Spleen (tissue), 11 donors: ENCODE measurements around the gene RAD51B. TPM values are rescaled to one million over a fixed set of nuclear protein-coding genes. Genes with fewer than 3 reads are reported as not detected.

Experiments used
- DNase-seq: peaks from one replicate; pipeline ENCODE4 v3.0.0-alpha.2; 2020
- H3K27ac ChIP-seq, 8 donors: fragments of 200-600 bp; sonication (generic) in 7 of 8; 1 replicate in 4 of 8; 2 replicates in 4 of 8; pipeline versions ENCODE4 v1.5.0 to v1.8.0; 2016 to 2021; ENCODE audit warnings: inconsistent platforms in 4 of 8, mild to moderate bottlenecking in 4 of 8, moderate library complexity in 1 of 8
- H3K27me3 ChIP-seq, 7 donors: fragments of 200-600 bp; sonication (generic) in 6 of 7; replicated peaks in 1 of 7; 1 replicate in 4 of 7; 2 replicates in 3 of 7; pipeline versions ENCODE4 v1.5.0 to v1.8.0; 2016 to 2021; ENCODE audit warnings: inconsistent platforms in 3 of 7, mild to moderate bottlenecking in 1 of 7
- H3K36me3 ChIP-seq, 6 donors: fragments of 200-600 bp; sonication (generic) in 5 of 6; 1 replicate in 4 of 6; 2 replicates in 2 of 6; pipeline versions ENCODE4 v1.5.0 to v1.8.0; 2016 to 2021; ENCODE audit warnings: inconsistent platforms in 2 of 6
- H3K4me1 ChIP-seq, 6 donors: fragments of 200-600 bp; sonication (generic) in 5 of 6; 1 replicate in 3 of 6; 2 replicates in 3 of 6; pipeline versions ENCODE4 v1.5.0 to v1.8.0; 2016 to 2021; ENCODE audit warnings: inconsistent platforms in 3 of 6
- H3K4me3 ChIP-seq, 8 donors: fragments of 200-600 bp; sonication (generic) in 7 of 8; 1 replicate in 4 of 8; 2 replicates in 4 of 8; pipeline versions ENCODE4 v1.5.0 to v1.8.0; 2016 to 2021; ENCODE audit warnings: inconsistent platforms in 4 of 8, mild to moderate bottlenecking in 4 of 8, moderate library complexity in 2 of 8
- H3K9me3 ChIP-seq, 8 donors: fragments of 200-600 bp; sonication (generic) in 7 of 8; 1 replicate in 4 of 8; 2 replicates in 4 of 8; pipeline versions ENCODE4 v1.5.0 to v1.8.0; 2016 to 2021; ENCODE audit warnings: inconsistent platforms in 4 of 8
- POLR2A ChIP-seq, 3 donors: fragments of 450-650 bp; IDR thresholded peaks; one replicate each; pipeline ENCODE4 v1.5.1; 2017; ENCODE audit warnings: antibody characterized with exemption in 3 of 3, mild to moderate bottlenecking in 1 of 3
- POLR2AphosphoS5 ChIP-seq, 3 donors: sonication (generic); formaldehyde crosslinking; IDR thresholded peaks; one replicate each; pipeline ENCODE4 v1.5.1; 2017; ENCODE audit warnings: antibody characterized with exemption in 3 of 3
- WGBS, 5 donors: extraction: QIAGEN DNeasy Blood & Tissue Kit in 3 of 5; methylation state at CpG; one replicate each; pipeline versions ENCODE4 v1.1.5 to v1.1.7; 2013 to 2018; 5-methylcytosine and 5-hydroxymethylcytosine counted together
- intact Hi-C: fragments of 100-400 bp; cut with DNase I; formaldehyde crosslinking; loops from one replicate; pipeline ENCODE4 v1.15.0; 2023; ENCODE audit warnings: low total_unique reads
- polyA plus RNA-seq, 3 donors: library from polyadenylated mRNA; stranded (reverse); fragments of 200-250 nt; gene quantifications; one replicate each; pipeline ENCODE4 v1.2.1, GENCODE V29; 2013
- total RNA-seq, 7 donors: library from RNA; depleted of rRNA in 3 of 7; stranded (reverse); fragments of >200 nt in 3 of 7; fragmentation: NEBNext Ultra II Directional in 4 of 7; extraction: Animal tissue kit (Norgen Biotek cat#: 25700) in 4 of 7; gene quantifications; one replicate each; pipeline versions ENCODE4 v1.1.0 to v1.2.1, GENCODE V29; 2016 to 2021
- TF ChIP-seq, protein P1 (sequence below), 11 experiments: fragments of 200-600 bp in 7 of 11; fragments of 450-650 bp in 4 of 11; sonication (generic) in 4 of 11; IDR thresholded peaks in 8 of 11; conservative IDR thresholded peaks in 3 of 11; 1 replicate in 7 of 11; 2 replicates in 4 of 11; pipeline versions ENCODE4 v1.4.0 to v1.8.0; 2016 to 2021; ENCODE audit warnings: antibody characterized with exemption in 11 of 11, inconsistent platforms in 4 of 11, mild to moderate bottlenecking in 1 of 11
- donor health status: healthy with polysubstance abuse.
- donor health status: DM: no; HTN: no; CAD: no; lungs with moderate emphysema.
- donor health status: DM: no; HTN: no; CAD: no.
- donor health status: Bipolar disorder and iron deficiency.
- donor health status: healthy.
- donor health status: DM: no; HTN: no; CAD: no.
- donor health status: DM: yes; HTN: yes; CAD: no.

Gene RAD51B
- total and polyA plus RNA-seq, 10 donors, result 4.2 to 43.7 (median 29.8) TPM

DNA sequence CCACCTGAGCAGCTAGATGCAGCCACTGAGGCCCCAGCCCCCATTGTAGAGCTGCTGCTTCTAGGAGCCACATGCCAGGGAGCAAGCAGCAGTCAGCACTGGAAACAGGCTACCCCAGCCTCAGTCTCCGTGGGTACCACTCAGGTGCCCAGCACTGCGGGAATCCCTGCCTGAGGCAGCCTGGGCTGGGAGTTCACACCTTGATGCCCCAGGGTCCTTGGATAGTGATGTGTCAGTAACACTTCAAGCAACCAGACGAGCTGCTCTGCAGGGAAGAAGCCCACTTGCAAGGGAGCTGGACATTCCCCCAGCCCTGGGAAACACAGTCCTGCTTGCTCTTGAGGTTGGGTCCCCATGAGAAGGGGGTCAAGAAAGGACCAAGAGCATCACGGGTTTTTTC lies 882.6 kb downstream of the RAD51B start:
- 87 to 96% (median 90%) methylated on average over 2 to 4 of the region's 4 CpGs for WGBS, 5 donors
- intact Hi-C loops, result no loop called here
- TF ChIP-seq POLR2A (IDR thresholded peaks at IDR 0.05) (no peak), POLR2AphosphoS5 (IDR thresholded peaks at IDR 0.05) (no peak)
- TF ChIP-seq, protein P1, sequence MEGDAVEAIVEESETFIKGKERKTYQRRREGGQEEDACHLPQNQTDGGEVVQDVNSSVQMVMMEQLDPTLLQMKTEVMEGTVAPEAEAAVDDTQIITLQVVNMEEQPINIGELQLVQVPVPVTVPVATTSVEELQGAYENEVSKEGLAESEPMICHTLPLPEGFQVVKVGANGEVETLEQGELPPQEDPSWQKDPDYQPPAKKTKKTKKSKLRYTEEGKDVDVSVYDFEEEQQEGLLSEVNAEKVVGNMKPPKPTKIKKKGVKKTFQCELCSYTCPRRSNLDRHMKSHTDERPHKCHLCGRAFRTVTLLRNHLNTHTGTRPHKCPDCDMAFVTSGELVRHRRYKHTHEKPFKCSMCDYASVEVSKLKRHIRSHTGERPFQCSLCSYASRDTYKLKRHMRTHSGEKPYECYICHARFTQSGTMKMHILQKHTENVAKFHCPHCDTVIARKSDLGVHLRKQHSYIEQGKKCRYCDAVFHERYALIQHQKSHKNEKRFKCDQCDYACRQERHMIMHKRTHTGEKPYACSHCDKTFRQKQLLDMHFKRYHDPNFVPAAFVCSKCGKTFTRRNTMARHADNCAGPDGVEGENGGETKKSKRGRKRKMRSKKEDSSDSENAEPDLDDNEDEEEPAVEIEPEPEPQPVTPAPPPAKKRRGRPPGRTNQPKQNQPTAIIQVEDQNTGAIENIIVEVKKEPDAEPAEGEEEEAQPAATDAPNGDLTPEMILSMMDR (IDR thresholded peaks at IDR 0.05 in 8 of 11, conservative IDR thresholded peaks at IDR 0.05 in 3 of 11), result no peak

DNA sequence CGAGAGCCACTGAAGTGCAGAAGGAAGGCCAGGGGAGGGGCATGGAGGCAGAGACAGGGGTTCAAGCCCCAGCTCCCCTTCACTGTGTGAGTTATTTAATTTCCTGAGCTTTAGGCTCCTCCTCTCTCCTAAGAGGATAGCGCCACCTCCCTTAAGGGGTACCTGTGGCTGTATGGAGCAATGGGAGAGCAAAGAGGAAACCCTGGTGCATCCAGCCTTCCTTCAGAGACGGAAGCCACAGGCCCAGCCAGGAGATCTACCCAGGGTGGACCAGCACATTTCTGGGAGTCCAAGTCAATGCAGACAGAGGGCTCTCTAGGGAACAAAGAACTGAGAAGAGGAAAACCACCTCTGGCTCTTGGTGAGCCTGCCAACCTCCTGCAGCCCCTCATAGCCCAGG lies 883.0 kb downstream of the RAD51B start:
- no peaks in the 10 kb centered on the region for H3K27me3 ChIP-seq
- intact Hi-C loops, result no loop called here
- H3K27ac ChIP-seq, result no peak overlapping the region
- H3K36me3 ChIP-seq, result no peaks in the 10 kb centered on the region
- 88 to 98% (median 92%) methylated on average over 3 of the region's 3 CpGs for WGBS, 5 donors
- peaks cover 0 to 2% (median 0%) of the 10 kb centered on the region in 8 donors for H3K9me3 ChIP-seq
- no peak overlapping the region for H3K4me3 ChIP-seq
- peaks cover 0 to 20% (median 9%) of the 10 kb centered on the region in 6 donors for H3K4me1 ChIP-seq
- TF ChIP-seq, protein P1 (IDR thresholded peaks at IDR 0.05 in 8 of 11, conservative IDR thresholded peaks at IDR 0.05 in 3 of 11), result no peak
- TF ChIP-seq POLR2A (IDR thresholded peaks at IDR 0.05) (no peak), POLR2AphosphoS5 (IDR thresholded peaks at IDR 0.05) (no peak)
- no peak for DNase-seq

More for the DNA sequence above, 882.6 kb downstream of the RAD51B start:
- Histone ChIP-seq H3K9me3 (peaks cover 0 to 2% (median 0%) of the 10 kb centered on the region in 8 donors), H3K36me3 (no peaks in the 10 kb centered on the region), H3K4me1 (peaks cover 0 to 20% (median 9%) of the 10 kb centered on the region in 6 donors), H3K27me3 (no peaks in the 10 kb centered on the region), H3K27ac (no peak overlapping the region), H3K4me3 (no peak overlapping the region)
- DNase-seq, result no peak

DNA sequence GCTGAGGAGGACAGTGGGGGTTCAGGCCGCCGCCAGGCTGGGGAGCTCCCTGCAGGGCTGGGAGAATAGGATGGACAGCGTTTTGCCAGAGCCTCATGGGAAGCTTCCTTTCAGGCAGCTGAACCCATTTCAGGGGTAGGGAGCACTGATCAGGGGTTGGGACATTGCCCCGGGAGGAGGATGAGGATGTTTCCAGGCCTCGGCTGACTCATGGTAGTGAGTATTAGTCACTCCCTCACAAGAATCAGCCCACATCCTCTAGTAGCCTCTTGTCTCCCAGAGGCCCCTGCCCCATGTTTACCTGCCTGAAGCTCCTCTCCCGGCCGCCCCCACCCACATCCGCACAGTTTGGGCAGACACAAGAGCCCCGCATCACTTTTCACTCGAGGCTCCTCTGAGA lies 883.5 kb downstream of the RAD51B start:
- Histone ChIP-seq H3K4me1 (peaks cover 0 to 20% (median 9%) of the 10 kb centered on the region in 6 donors), H3K27ac (no peak overlapping the region), H3K4me3 (no peak overlapping the region), H3K9me3 (peaks cover 0 to 2% (median 0%) of the 10 kb centered on the region in 8 donors), H3K36me3 (no peaks in the 10 kb centered on the region), H3K27me3 (no peaks in the 10 kb centered on the region)
- TF ChIP-seq POLR2A (IDR thresholded peaks at IDR 0.05) (no peak), POLR2AphosphoS5 (IDR thresholded peaks at IDR 0.05) (no peak)
- TF ChIP-seq, protein P1 (IDR thresholded peaks at IDR 0.05 in 8 of 11, conservative IDR thresholded peaks at IDR 0.05 in 3 of 11), result no peak
- DNase-seq, result no peak
- WGBS, 5 donors, result 73 to 91% (median 80%) methylated on average over 10 of the region's 10 CpGs
- intact Hi-C loops, result no loop called here

DNA sequence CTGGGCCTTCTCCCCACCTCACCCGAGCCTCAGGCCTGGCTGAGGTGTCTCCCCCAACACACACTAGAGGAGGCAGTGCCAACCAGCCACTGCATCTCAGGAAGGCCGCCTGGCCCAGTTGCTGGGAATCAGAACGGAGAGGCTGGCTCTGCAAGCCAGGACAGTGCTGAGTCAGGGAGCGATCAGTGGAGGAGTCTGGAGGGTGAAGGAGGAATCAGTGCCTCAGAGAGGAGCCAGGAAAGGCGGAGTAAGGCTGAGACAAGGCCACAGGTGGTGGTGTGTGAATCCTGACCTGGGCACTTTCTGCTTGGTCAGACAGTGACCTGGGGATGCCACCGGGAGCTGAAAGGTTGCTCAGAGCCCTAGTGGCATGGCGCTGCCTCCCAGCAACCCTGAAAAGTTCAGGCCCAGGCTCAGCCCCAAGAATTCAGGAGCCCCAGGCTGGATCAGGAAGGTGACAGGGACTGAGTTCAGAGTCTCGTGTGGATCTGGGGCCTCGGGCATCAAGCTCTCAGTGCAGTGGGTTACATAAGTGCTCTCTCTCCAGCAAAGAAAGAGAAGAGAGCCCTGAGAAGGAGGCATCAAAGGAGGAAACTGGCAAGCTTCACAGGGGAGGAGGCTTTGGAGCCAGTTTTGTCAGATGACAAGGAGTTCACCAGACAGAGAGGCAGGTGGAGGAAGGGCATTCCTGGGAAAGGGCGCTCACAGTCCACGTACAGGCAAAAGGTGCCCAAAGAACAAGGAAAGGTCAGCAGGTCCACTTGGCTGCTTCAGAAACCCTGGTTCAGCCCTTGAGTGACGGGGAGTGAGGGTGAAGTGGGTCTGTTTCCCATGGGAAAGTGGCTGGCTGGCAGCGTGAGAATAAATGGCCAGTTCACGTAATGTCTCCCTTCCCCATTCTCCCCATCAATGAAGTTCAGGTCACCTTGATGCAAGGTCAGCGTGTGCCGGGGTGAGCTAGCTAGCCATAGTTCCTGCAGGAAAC lies 885.4 kb downstream of the RAD51B start:
- DNase-seq, result no peak
- WGBS, 5 donors, result 88 to 92% (median 90%) methylated on average over 16 of the region's 16 CpGs
- H3K27ac ChIP-seq, result no peak overlapping the region

More for the DNA sequence above, 885.4 kb downstream of the RAD51B start:
- peaks cover 0 to 2% (median 0%) of the 10 kb centered on the region in 8 donors for H3K9me3 ChIP-seq
- H3K27me3 ChIP-seq, result no peaks in the 10 kb centered on the region
- H3K36me3 ChIP-seq, result no peaks in the 10 kb centered on the region
- no peak for TF ChIP-seq POLR2AphosphoS5 (IDR thresholded peaks at IDR 0.05)
- TF ChIP-seq POLR2A (IDR thresholded peaks at IDR 0.05), result no peak
- TF ChIP-seq, protein P1 (IDR thresholded peaks at IDR 0.05 in 8 of 11, conservative IDR thresholded peaks at IDR 0.05 in 3 of 11), result no peak
- peaks cover 0 to 20% (median 9%) of the 10 kb centered on the region in 6 donors for H3K4me1 ChIP-seq
- H3K4me3 ChIP-seq, result no peak overlapping the region
- intact Hi-C loops, result no loop called here
